Superior temporal gyrus (tissue), 1 donor: ENCODE data around the gene ANKRD22.

ENCODE experiments used
- DNase-seq: peaks from one replicate; pipeline ENCODE4 v3.0.0-alpha.2; 2016; ENCODE audit errors: extremely low spot score

The ANKRD22 gene

DNA sequence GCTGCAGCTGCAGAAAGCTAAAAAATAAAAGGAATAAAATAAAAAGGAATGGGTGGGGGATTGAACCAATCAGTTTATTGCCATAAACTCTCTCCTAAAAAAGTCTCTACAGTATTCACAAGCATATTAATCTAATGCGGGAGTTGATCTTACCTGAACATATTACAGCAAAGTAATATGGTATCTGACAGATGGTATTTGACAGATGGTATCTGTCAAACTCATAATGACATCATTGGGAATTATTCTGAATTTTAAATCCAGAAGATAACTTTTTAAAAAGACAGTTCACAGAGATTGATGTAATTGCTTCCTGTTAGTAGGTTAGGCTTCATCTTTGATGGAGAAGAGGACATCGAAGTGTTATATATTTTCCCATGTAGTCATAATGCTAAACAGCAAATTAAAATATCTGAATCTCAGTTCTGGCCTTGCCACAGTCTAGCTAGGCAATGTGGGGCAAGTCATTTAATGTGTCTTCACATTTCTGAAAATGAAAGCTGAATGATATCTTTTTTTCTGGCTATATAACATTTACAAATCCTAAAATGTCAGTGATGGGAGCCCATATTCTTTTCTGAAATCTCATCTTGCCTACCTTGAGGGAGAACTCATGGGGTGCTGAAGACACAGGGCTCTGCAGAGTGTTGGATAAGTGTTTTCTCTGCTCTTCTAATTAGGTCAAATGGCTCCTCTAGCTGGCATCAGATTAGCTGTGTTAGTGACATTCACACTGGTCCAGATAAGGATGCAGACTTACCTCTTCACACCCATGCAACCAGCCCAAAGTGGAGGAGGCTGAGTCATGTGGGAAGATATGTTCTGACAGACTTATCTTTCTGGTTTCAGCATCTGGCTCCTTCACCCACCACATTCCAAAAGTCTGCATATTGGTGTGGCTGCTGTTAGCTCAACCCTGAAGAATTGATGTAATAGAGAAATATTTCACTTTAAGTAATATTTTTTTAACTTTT, 51.2 kb downstream of the ANKRD22 start:
- no peak for DNase-seq

DNA sequence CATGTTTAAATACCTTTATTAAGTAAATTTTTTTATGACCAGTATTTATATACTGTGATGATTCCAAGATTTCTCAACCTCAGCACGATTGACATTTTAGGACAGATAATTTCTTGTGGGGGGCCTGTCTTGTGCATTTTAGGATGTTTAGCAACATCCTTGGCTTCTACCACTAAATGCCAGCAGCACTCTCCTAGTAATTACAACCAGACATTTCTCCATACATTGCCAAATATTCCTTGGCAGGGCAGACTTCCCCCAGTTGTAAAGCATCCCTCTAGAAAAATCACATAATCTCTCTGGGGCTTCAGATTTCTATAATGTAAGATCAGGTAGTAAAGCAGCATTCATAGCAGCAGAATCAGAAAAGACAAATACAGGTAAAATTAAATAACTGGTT, 56.9 kb downstream of the ANKRD22 start:
- no peak for DNase-seq

DNA sequence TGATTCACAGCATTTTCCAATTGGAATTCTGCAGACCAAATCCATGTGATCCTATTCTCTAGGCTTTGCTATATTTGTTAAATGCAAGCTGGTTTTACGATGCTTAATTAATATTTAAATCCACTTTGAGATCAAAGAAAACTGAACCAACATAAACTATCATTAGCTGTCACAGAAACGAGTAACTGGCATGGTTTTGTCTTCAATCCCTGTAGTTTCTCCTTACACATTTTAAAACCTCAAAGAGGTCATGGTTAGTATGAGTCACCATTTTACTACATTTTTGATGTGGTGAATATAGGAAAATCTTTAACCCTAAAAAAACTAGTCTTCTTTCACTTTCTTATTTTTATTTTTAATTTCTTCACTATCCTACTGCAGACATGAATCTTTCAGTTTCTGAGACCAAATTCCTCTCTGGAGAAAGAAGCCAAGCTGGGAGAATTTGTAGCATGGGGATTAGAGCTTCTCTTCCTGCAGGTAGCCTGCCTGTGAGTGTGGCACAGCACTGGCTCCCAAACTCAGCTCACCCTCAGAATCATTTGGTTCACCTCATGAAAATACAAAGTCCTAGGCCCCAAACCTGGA, 57.8 kb downstream of the ANKRD22 start:
- DNase-seq, result no peak

DNA sequence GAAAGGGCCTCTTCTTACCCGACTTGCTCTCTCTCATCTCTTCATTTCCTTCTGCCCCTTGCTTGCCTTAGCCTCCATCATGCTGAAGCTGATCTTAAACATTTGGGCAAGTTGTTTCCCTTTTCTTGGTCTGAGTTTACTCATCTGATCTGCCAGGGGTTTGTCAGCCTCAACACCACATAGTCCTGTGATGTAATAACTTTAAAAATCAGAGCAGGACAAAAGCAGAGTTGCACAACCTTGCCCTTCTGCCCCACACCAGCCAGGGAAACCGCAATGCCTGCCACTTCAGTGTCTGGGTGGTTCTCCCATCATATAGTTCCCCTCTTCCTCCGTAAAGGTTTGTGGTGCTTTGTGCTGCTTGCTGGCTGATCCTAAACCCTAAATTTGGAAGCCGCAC, 59.0 kb downstream of the ANKRD22 start:
- peak; percentile 20 for DNase-seq

DNA sequence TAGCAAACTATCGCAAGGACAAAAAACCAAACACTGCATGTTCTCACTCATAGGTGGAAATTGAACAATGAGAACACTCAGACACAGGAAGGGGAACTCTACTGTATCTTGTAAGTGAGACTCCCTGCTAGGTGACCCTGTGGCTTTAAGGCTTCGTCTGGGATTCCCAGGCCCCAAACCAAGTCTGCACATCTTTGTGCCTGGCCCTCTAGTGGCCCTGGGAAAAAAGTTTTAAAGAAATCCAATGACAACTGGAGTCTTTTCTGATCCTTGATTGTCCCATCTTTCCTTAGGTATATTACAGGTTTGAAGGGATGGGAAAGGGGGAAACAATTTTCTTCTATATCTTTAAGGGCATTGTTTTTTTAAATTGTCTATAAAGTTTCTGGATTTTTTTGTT, 59.7 kb downstream of the ANKRD22 start:
- no peak for DNase-seq

DNA sequence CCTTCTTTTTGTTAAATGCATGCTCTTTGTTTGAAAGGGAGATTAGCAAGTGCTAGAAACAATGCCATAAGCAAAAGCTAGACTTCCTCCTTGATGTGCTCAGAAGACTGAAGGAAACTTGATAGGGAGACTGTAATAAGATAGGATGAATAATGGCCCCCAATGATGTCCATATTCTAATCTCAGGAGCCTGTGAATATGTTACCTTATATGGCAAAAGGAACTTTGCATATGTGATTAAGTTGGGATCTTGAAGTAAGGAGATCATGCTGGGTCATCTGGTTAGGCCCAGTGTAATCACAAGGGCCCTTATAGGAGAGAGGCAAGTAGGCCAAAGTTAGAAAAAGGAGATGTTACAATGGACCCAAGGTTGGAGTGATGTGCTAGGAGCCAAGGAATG, 62.7 kb downstream of the ANKRD22 start:
- DNase-seq, result no peak

DNA sequence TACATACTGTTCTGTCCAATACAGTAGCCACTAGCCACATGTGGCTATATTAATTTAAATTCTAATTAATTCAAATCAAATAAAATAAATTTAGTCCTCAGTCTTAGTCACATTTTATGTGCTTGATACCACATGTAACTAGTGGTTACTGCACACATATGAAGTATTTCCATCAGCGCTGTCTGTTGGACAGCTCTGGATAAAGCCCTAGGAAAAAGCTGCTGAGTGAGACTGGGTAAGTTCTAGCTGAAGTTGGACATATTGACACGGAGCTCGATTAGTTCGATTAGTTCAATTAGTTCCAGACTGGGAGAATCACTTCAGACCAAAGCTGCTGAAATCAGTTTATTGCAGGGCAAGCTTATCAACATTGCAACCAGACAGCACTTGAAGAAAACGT, 64.2 kb downstream of the ANKRD22 start:
- no peak for DNase-seq

DNA sequence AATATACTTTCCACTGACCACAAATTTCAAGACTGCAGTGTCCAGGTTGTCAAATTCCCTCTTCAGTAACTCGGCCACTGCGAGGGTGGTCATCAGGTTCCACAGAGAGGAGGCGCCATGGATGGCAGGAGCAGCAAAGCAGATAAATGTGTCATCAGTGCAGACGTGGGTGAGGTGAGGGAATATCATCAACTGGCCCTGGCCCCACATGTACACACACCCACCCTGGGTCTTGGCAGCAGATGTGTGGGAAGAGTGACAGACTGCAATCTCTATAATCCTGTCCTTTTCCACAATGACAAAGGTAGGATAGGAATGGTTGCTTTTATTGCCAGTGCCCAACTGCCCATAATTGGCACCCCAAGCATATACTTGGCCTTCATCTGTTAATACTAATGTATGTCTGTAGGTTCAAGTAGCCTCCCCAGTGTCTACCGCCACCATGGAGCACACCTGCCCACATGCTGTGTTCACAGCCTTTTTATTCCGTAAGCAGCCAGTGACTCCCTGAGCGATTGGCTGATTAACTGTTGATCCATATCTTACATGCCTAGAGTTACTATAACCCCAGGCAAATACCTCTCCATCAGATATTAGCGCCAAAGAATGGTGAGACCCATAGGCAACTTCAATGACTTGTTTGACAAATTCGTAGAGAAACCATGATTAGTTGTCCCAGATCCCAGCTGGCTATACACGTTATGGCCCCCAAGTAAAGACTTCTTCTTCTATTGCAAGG, 65.4 kb downstream of the ANKRD22 start:
- DNase-seq, result no peak

DNA sequence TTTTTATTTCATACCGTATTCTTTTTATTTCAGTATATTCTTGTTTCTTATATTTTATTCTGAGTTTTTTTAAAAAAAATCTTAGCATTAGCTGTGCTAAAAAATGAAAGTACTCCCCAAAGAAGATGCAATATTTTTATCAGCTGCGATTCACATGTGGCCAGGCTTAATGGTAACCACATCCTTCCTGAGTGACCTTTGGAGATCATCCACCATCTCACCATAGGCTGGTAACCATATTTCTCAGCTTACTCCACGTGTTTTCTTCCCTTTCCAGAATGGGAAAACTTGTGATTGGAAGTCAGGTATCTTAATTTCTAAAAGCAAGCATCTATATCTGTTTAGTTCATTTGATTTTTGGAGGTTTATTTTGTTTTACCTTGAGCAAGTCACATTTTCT, 67.9 kb downstream of the ANKRD22 start:
- DNase-seq, result no peak

DNA sequence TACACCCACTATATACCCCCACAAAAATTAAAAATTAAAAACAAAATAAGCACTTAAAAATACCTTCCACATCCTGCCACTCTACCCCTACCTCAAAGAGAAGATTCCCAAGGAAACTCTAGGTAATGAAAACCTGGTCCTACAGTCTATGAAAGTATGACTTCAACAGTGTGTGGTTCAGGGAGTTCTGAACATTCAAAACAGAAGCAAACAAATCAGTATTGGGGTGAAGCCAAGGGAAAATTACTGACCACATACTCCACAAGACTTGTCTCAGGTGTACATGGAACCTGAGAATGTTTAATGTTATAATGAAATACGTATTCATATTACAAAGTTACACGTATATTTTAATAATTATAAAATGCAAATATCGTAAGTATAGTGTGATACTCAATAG, 69.4 kb downstream of the ANKRD22 start:
- no peak for DNase-seq

DNA sequence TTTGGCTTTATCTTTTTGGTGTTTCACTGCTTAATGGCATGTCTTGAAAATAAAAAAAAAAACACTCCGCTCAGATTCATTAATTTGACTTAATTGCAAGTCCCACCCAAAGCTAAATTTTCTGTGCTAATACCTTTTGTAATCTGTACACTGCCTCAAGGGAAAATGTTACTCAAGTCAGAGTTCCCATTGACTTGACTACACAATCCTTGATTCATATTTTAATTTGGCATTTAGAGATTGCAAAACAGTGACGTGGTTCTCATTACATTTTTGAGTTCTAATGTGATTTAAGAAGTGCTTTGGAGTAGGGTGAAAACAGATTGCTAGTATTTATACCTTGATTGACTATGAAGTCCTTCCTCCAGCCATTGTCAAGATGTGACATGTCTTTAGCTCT, 70.4 kb downstream of the ANKRD22 start:
- no peak for DNase-seq
